Stimulated activated CD4-positive, alpha-beta T cell treated with anti-CD3 and anti-CD28 coated beads, Interleukin-1b, Interleukin-23, amount 100 ng/mL, for 24 hours (primary cell): ENCODE results near the gene NKAIN2.

Experiments
- DNase-seq, 4 experiments: peaks; one replicate each; pipeline ENCODE4 v3.0.0-alpha.2; 2020; ENCODE audit warnings: low read depth in 4 of 4, low spot score in 1 of 4

NKAIN2 gene

DNA sequence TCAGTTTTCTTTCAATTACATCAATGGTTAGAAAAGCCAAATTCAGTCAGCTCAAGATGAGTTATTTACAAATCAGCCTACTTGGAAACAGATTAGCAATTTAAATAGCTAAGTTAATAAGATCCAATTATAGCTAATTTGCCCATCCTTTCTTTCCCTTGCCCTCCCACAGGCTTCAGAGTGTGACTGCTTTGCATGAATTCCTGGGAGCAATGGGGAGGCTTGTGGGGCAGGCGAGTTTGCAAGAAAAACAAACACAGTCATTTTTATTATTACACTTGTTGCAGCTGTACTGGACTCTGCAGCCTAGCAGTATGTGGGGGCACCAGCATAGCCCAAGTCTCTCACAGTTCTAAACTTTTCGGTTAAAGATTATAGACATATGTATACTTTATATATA lies 219.0 kb downstream of the NKAIN2 start:
- no peak for DNase-seq

DNA sequence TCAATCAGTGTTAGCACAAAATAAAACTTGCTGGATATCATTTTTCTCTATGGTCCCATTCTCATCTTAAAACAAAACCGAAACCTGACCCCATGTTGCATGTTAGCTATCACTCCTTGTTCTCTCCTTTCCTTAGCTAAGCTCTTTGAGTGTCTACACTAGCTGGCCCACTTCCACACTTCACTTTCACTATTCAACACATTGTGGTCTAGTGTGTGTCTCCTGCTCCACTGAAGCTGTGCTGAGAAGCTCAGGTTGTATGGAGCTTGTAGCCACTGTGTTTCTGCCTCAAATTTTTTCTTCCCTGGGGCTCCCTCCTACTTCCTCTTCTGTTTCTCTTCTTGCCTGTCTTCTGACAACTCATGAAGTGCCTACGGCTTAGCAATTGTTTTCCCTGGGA lies 223.0 kb downstream of the NKAIN2 start:
- DNase-seq = no peak

DNA sequence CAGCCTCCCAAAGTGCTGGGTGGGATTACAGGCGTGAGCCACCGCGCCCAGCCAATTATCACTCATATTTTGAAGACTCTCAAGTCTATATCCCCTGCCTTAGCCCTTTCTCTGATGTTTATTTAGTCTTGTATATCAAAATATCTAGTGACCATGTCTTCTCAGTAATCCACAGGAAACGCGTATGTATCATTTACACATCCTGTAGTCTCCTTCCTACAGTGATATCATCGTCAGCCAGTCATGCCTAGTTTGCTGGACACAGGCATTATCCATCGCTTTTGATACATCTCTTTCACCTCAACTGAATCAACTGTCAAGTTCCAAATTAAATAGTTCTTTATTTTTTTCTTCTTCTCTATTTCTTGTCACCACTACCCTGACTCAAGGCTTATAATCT lies 223.7 kb downstream of the NKAIN2 start:
- no peak for DNase-seq

DNA sequence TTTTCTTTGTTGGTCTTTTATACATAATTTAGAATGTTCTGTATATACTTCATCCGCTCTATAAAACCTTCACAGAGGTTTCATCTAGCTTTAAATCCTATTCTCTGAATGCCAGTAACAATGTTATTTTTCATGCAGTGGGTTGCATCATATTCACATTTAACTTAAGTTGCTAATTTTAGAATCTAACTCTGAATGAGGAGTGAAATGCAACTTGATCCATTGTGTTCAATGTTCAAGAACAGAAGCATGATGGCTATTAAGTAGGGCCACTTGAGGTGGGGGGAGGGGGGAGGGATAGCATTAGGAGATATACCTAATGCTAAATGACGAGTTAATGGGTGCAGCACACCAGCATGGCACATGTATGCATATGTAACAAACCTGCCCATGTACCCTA lies 224.5 kb downstream of the NKAIN2 start:
- no peak for DNase-seq

DNA sequence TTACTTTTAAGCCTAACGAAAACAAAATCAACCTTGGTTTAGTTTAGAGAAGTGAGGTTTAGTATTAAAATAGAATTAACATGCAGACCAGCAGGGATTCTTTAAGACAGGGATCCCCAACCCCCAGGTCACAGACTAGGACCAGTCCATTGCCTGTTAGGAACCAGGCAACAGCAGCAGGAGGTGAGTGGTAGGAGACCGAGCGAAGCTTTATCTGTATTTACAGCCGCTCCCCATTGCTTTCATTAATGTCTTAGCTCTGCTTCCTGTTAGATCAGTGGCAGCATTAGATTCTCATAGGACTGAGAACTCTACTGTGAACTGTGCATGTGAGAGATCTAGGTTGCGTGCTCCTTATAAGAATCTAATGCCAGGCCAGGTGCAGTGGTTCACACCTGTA lies 225.9 kb downstream of the NKAIN2 start:
- DNase-seq = no peak

DNA sequence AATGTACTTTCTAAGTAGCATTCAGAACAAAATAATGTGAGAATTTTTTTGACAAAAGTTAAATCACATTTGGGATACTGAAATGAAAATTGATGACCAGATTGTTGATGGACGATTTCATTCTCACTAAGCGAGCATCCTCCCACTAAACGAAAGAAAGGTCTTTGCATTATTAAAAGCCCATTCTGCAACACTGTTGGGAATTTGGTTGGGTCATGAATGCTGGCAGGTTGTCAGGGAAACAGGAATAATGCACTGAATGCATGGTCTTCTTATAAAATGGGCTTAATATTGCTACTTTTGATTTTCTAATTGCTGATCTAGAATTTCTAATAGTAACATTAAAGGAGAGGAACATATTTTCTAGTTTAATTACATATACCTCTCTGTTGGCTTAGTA lies 229.8 kb downstream of the NKAIN2 start:
- DNase-seq = no peak

DNA sequence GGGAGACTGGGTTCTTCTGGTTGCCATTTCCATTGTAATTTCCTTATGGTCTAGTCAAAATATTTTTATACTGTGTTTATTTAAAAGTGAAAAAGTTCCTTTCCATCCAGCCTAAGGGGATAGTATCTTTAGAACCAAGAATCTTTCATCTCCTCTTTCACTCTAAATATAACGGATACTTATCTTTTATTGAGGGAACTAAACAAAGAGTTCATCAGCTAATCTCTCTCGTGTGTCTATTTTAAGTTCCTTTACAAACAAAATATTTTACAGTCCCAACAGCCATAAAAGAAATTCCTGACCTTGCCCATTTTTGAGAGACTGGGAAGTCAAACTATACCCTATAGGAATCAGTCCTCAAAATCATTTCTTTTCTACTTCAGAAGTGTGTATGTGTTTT lies 232.7 kb downstream of the NKAIN2 start:
- DNase-seq = no peak

DNA sequence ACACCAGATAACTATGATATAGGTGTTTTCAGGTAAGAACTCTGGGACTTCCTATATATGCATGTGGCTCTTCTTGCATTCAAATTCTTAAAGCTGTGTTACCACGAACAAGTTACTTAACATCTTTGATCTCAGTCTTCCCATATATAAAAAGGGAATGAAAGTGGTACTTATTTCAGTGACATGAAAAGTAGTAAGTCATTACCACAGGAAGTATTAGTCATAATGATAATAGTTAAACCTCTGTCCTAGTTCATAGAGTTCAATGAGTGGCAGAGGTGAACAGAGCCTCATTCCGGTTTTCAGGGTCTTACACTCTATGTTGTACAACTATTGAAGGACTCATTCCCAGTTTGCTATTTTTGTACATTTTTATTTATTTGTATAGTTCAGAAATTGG lies 237.0 kb downstream of the NKAIN2 start:
- no peak for DNase-seq

DNA sequence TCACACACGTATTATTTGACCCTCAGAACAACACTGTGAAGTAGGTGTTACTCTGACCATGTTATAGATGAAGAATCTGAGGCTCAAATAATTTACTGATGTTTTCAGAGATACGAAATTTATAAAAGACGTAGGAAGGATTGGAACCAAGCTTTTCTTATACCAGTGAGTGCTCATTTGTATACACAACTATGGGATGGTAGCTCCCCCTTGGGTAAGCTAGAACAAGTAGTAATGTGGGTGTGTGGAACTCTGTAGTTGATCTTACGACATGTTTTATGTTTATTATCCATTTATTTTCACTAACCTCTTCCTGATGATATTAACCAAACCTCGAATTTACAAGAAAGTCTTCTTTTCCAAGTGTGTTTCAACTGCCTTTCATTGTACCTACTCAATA lies 248.5 kb downstream of the NKAIN2 start:
- DNase-seq = no peak

DNA sequence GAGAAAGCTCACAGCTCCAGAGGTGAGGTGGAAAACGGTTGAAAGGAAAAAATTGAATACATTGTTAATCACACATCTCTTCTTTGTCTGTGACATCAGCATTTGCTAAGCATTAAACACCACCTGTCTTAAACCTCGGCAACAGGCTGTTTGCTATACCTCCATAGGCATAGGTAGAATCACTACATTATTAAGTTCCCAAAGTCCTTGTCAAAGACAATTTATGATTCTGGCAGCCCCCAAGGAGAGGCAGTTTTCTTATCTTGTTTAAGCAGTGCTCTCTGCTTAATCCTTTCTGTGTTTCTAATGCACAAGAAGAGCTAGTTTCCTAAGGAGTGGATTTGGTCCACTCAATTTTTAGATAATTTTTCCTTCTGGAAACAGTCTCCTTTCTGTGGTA lies 249.7 kb downstream of the NKAIN2 start:
- no peak for DNase-seq

DNA sequence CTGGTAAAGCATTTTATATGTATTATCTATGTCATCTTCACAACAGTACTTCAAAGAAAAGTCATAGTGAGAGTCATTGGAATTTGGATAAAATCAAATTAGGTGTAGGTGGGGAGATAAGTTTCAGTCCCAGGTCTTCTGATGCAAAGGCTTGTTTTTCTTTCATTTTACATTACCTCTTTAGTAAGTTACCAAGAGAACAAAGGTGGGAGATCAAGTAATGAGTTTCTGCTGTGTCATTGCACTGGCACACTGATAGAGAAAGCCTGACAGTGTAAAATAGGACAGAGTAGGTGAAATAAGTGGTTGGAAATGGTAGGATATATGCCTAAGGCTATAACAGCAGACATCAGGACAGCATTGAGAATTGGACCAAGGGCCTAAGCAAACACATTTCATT lies 250.4 kb downstream of the NKAIN2 start:
- no peak for DNase-seq

DNA sequence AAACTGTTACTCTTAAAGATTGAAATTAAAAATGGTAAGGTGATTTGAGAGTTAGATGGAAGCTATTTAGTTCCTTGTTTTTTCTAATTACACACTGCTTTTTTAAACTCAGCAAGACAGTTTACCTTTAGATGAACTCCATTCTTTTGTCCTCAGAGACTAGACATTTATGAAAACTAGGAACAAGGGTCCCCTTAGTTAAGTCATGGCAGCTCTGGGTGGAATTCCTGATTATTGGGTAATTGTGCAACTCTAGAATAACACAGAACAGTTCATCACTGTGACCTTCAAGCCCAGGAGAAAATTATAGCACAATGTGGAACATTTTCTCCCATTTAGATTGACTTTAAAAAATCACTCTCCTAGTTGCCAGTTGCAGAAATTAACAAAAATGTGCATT lies 251.7 kb downstream of the NKAIN2 start:
- no peak for DNase-seq

DNA sequence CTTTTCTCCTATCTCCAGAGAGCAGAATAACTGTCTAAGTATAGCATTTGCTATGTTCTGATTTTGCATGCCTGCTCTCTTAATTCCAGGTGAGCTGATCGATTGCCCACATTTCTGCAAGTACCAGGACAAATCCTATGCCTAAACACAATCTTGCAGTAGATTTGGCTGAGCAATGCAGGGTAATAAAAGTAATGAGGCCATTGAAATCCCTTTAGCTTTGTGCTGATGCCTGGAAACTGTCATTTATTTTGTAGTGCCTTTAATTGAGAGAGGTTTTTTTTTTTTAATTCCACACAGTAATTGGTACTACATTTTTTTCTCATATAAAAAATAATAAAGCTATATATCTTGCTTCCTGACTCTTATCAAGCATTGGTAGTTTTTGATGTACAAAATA lies 252.3 kb downstream of the NKAIN2 start:
- no peak for DNase-seq

DNA sequence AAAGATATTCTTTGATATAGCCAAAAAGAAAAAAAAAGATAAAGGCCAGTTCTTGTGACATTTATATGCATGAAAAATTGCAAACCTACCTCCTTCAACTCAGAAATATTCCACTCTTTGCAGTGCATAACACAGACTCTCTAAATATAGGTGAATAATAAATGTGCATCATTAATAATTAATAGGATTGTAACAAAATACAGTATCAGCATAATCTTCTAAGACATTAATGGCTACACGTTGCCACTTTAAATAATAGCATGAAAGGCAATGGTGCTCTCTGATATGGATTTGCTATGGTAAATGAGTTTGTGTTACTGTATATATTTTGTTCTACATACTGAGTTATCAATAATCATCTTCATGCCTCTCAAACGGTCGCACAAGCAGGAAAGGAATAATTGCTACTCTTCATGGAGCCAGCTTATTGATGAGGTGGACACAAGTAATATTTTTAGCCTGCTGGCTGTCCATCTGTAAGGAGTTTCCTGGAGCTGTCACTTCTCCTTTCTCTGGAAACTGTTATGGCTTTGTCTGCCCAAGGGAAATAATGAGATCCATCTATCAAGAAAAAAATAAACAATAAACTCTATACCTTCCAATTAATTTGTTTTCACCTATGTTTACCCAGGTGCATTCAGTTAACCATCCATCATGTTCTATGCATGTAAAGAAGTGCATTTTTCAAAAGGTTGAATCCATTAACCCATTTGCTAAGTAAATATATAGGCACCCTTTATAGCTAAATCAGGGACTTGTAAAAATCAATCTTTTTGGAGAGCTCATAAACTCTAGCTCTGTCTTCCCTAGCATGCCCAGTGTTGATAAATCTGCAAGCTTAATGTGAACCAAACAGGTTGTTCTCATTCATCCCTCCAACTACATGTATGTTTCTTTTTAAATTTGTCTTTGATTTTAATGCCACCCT lies 253.0 kb downstream of the NKAIN2 start:
- DNase-seq = no peak

DNA sequence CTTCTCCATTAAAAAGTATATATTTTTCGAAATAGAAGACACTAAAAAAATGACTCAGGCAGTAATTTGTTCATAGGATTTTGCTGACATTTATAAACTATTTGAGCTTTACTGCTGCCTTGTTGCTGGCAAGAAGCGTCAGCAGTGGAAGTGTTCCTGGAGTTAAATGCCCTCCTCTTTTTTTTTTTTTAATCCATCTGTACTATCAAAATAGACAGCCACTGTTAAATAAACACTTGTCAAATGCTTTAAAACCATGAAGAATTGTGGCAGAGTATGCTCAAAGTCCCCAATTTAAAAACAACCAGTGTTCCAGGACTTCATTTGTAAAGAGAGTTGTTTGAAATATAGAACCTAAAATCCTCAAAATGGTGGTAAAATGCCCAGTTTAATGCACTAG lies 253.8 kb downstream of the NKAIN2 start:
- DNase-seq = no peak

DNA sequence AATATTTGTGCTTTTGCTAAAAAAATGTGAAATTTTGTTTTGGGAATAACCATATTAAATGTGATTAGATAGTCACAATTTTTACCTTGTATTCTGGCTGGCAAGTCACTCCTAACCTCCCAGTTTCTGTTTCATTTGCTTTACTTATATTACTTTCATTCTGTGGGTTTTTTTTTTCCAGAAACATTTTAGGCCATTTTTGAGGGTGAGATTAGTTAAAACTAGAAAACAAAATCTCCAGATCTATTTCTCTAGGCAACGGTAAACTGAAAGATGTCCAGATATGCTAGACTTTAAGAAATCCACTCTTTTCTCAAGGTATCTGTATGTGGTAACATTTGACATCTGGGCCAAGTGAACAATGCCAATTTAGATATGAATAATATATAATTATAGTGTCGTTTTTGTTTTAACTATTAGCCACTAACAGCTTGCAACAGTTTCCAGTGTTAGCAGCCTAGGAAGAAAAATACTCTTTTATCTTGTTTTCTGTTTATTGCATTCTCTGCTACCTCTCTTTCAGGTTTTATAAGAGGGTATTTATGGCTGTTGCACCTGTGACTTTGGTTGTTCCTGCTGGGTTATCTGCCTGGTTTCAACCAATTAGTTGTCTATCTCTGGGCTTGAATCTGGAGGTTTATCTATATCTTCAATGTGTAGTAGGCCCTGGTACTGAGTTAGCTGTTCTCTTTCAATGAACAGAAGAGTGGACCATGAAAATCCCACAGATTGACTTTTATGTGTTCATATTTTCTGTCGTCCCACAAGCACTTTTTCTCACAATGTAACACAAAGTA lies 260.9 kb downstream of the NKAIN2 start:
- no peak for DNase-seq

DNA sequence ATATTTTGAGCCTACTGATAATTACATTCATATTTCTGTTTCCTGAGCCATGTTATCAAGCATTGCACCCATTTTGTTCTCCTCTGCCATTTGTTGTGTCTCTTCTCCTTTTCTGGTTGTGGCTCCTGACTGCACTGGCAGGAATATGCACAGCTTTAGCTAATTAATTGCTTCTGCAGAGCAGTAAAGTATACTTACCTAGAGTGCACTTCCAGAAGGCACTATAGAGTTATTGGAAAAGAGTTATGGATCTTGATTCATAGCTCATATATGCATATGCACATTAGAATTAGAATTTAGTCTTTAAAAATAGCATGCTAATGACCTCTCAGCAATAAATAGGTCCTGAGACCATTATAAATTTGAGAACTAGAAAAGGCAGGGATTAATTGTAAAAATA lies 262.6 kb downstream of the NKAIN2 start:
- no peak for DNase-seq

DNA sequence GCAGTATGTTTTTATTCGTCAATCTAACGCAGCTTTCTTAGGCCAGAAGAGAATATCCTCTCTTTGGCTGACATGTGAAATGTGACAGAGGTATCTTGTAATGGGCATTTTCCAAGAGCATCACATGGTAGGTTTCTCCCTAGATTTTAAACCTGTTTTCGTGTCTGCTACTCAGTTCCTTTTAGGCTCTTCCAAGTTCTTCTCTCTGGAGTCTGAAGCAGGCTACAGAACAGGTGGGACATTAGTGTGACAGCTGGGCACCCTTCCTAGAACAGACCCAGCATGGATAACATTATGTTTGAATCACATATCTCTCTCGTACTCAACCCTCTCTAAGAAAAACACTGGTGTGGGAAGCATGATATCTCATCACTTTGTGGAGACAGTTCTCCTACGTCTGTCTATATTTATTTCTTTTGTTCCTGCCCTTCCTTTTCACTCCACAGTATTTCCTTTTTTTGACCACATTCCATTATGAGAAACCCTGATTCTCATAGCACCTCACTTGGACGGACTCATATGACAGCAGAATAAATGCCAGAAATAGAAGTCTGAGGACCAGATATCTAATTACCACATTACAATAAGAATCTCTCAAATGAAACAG lies 263.4 kb downstream of the NKAIN2 start:
- no peak for DNase-seq

DNA sequence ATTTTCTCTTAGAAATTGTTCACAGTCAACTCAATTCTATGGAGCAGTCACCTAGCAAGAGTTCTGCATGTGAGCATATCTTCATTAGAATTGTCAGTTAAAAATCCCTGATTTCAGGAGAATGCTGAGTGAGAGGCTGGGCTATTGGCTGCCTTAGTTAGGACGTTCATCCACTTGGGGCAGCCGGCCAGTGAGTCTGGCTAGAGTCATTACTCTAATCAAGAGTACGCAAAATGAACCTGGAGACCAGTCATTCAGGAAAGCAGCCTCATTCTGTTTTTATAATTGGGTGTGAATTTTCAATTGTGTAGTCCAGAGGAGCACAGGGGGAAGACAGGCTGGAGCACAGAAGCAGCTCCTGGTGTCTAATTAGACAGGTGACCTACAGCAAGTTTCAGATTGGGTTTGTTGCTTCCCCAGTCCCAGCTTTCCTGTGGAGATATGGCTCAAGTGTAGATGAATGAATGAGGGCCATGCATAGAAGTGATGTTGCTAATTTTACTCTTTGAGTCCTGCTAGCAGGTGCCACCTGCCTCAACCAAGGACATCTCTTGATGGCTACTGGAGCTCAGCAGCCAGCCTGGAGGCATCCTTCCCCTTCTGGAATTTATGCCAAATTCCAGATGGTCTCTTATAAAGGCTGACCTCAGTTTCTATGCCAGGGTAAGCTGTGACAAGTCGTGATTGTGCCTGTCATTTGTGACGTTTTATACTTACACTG lies 265.7 kb downstream of the NKAIN2 start:
- DNase-seq = no peak

DNA sequence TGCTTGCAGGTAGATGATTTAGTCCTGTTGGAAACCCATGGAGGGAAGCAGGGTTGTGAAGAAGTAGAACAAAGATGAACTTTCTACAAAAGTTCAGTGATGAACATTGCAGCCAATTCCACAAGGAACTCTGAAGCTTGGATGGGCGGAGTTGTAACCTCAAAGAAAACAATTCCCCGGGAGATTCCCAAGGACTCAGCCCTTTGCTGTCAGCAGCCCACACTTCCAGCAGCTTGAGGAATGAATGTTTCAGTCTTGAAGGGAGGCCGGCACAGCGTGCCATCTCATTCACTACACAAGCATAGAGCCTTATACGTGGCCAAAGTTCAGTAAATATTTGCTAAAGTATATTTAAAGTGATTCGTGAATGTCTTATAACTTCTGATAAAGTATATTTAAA lies 269.4 kb downstream of the NKAIN2 start:
- no peak for DNase-seq

DNA sequence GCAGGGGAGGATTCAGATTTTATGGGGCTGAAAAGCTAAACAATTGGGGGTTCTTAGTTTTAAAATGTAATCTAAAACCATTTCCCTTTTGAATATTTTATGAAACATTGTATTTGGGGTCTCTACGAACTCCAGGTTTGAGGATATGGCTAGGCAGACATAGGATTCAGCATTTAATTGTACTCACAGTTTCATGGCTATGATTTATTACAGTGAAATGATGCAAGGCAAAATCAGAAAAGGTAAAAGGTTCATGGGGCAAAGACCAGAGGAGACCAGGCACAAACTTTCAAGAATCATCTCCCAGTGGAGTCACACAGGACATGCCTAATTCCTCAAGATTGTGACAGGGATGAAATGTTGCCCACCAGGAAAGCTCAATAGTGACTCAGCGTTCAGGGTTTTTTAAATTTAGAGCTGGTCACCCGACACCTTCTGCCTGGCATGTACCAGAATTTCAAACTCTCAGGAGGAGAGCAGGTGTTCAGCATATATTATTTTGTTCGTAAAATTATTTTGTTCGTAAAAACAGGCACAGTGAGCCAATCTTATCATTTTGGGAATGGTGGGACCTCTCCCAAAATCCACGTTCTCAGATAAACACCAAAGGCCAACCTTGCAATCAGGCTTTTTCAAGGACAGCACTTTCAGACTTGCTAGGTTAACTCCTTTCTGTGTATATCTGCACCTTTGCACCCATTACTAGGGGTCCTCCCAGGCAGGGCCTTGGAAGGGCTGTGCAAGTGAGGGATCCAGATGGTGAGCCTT lies 270.3 kb downstream of the NKAIN2 start:
- DNase-seq = no peak
